Esophagus muscularis mucosa (tissue), 4 donors: Measurements from ENCODE around the gene CXCL8. TPM values are rescaled to one million over a fixed set of nuclear protein-coding genes. Genes with fewer than 3 reads are reported as not detected.

Source experiments
- DNase-seq: peaks from one replicate; pipeline ENCODE4 v3.0.0-alpha.2; 2017; ENCODE audit errors: extremely low spot score
- H3K27ac ChIP-seq, 4 donors: fragments of 200-600 bp; sonication (generic); replicated peaks in 1 of 4; 1 replicate in 3 of 4; 2 replicates in 1 of 4; pipeline ENCODE4 v1.5.1; 2016 to 2019; ENCODE audit warnings: mild to moderate bottlenecking in 1 of 4
- H3K27me3 ChIP-seq, 4 donors: fragments of 200-600 bp; sonication (generic); one replicate each; pipeline versions ENCODE4 v1.5.1 to v1.6.0; 2016 to 2019
- H3K36me3 ChIP-seq, 4 donors: fragments of 200-600 bp; sonication (generic); one replicate each; pipeline ENCODE4 v1.5.1; 2016 to 2019
- H3K4me1 ChIP-seq, 4 donors: fragments of 200-600 bp; sonication (generic); one replicate each; pipeline ENCODE4 v1.5.1; 2016 to 2019
- H3K4me3 ChIP-seq, 4 donors: fragments of 200-600 bp; sonication (generic); 1 replicate in 2 of 4; 2 replicates in 2 of 4; pipeline ENCODE4 v1.5.1; 2016 to 2019; ENCODE audit warnings: mild to moderate bottlenecking in 4 of 4, moderate library complexity in 1 of 4
- H3K9me3 ChIP-seq, 4 donors: fragments of 200-600 bp; sonication (generic); 1 replicate in 3 of 4; 2 replicates in 1 of 4; pipeline ENCODE4 v1.5.1; 2016 to 2019
- CTCF ChIP-seq, 3 experiments: fragments of 200-600 bp in 2 of 3; fragments of 450-650 bp in 1 of 3; sonication (generic) in 2 of 3; IDR thresholded peaks; one replicate each; pipeline ENCODE4 v1.5.1; 2017 to 2019; ENCODE audit warnings: antibody characterized with exemption in 3 of 3, mild to moderate bottlenecking in 2 of 3, moderate library complexity in 1 of 3
- EP300 ChIP-seq: sonication (generic); formaldehyde crosslinking; IDR thresholded peaks from one replicate; pipeline ENCODE4 v1.6.1; 2017; ENCODE audit warnings: antibody characterized with exemption
- POLR2A ChIP-seq: fragments of 450-650 bp; IDR thresholded peaks from one replicate; pipeline ENCODE4 v1.6.1; 2017; ENCODE audit warnings: antibody characterized with exemption, moderate library complexity, mild to moderate bottlenecking, low read depth
- POLR2AphosphoS5 ChIP-seq, 2 donors: sonication (generic); formaldehyde crosslinking; IDR thresholded peaks; one replicate each; pipeline ENCODE4 v1.6.1; 2017; ENCODE audit warnings: antibody characterized with exemption in 2 of 2
- WGBS: methylation state at CpG from one replicate; pipeline ENCODE4 v1.1.5; 2018; 5-methylcytosine and 5-hydroxymethylcytosine counted together
- intact Hi-C: fragments of 100-400 bp; cut with DNase I; formaldehyde crosslinking; loops from one replicate; pipeline ENCODE4 v1.15.1; 2023
- total RNA-seq, 4 donors: library from RNA; depleted of rRNA; stranded (reverse); fragments of >200 nt; gene quantifications; one replicate each; pipeline versions ENCODE4 v1.1.0 to v1.2.1, GENCODE V29; 2016

CXCL8 gene
- total RNA-seq, 4 donors from 2014 or later, result 8.0 TPM; not detected in 3

GRCh38 chr4:73734530-73735001 is 5.8 kb upstream of the CXCL8 start:
- Histone ChIP-seq H3K4me1 (peaks cover 0 to 11% (median 2%) of the 10 kb centered on the region in 4 donors), H3K4me3 (no peak overlapping the region), H3K36me3 (no peaks in the 10 kb centered on the region), H3K27ac (no peak overlapping the region), H3K27me3 (no peaks in the 10 kb centered on the region), H3K9me3 (no peaks in the 10 kb centered on the region)
- no peak for TF ChIP-seq CTCF (IDR thresholded peaks at IDR 0.05)
- no peak for TF ChIP-seq EP300
- TF ChIP-seq POLR2AphosphoS5 (IDR thresholded peaks at IDR 0.05), result no peak
- no peak for TF ChIP-seq POLR2A
- intact Hi-C loops, result no loop called here
- WGBS, result 63% methylated on average over 2 of the region's 2 CpGs
- DNase-seq, result no peak

GRCh38 chr4:73735231-73735630 is 5.1 kb upstream of the CXCL8 start:
- Histone ChIP-seq H3K27ac (no peak overlapping the region), H3K4me1 (peaks cover 4 to 11% (median 7%) of the 10 kb centered on the region in 4 donors), H3K27me3 (no peaks in the 10 kb centered on the region), H3K36me3 (no peaks in the 10 kb centered on the region), H3K4me3 (no peak overlapping the region), H3K9me3 (no peaks in the 10 kb centered on the region)
- intact Hi-C loops, result no loop called here
- 60% methylated on average over 3 of the region's 3 CpGs for WGBS
- no peak for TF ChIP-seq POLR2AphosphoS5 (IDR thresholded peaks at IDR 0.05)
- TF ChIP-seq POLR2A, result no peak
- TF ChIP-seq CTCF (IDR thresholded peaks at IDR 0.05), result no peak
- TF ChIP-seq EP300, result no peak
- DNase-seq, result no peak

GRCh38 chr4:73741031-73741749 is 821 bp downstream of the CXCL8 start:
- Histone ChIP-seq H3K9me3 (peaks cover 0 to 3% (median 0%) of the 10 kb centered on the region in 4 donors), H3K36me3 (no peaks in the 10 kb centered on the region), H3K27ac (no peak overlapping the region), H3K4me3 (no peak overlapping the region), H3K4me1 (peaks cover 0 to 12% (median 9%) of the 10 kb centered on the region in 4 donors), H3K27me3 (no peaks in the 10 kb centered on the region)
- 68% methylated on average over 2 of the region's 2 CpGs for WGBS
- intact Hi-C loops, result no loop called here
- DNase-seq, result no peak
- no peak for TF ChIP-seq POLR2A
- no peak for TF ChIP-seq EP300
- no peak for TF ChIP-seq CTCF (IDR thresholded peaks at IDR 0.05)
- TF ChIP-seq POLR2AphosphoS5 (IDR thresholded peaks at IDR 0.05), result no peak

- intact Hi-C loops, result no loop called here
- peaks cover 0 to 12% (median 9%) of the 10 kb centered on the region in 4 donors for H3K4me1 ChIP-seq
- no peak overlapping the region for H3K27ac ChIP-seq
- H3K9me3 ChIP-seq, result peaks cover 0 to 3% (median 0%) of the 10 kb centered on the region in 4 donors
- no peak overlapping the region for H3K4me3 ChIP-seq
- no peaks in the 10 kb centered on the region for H3K36me3 ChIP-seq
- no peak for DNase-seq
- no peak for TF ChIP-seq CTCF (IDR thresholded peaks at IDR 0.05)
- TF ChIP-seq POLR2AphosphoS5 (IDR thresholded peaks at IDR 0.05), result no peak
- no peak for TF ChIP-seq POLR2A
- TF ChIP-seq EP300, result no peak
- 73% methylated on average over 1 of the region's 1 CpG for WGBS
- H3K27me3 ChIP-seq, result no peaks in the 10 kb centered on the region
Measured at GRCh38 chr4:73741750-73742489, 1.6 kb downstream of the CXCL8 start.
